ENCODE results near the gene PRKAG1. TPM values are rescaled to one million over a fixed set of nuclear protein-coding genes. Genes with fewer than 3 reads are reported as not detected.

The PRKAG1 gene
- total RNA-seq, 1 donor from 2014 or later = 48.2 TPM

- DNase-seq = no peak
Observed at GRCh38 chr12:48961331-48961730, 57.2 kb downstream of the PRKAG1 start.

GRCh38 chr12:48960834-48961233 lies 57.7 kb downstream of the PRKAG1 start:
- DNase-seq = no peak

GRCh38 chr12:48958049-48958388 lies 60.6 kb downstream of the PRKAG1 start:
- no peak for DNase-seq

- DNase-seq = peak; percentile 95
Observed at GRCh38 chr12:48957141-48958048, 61.2 kb downstream of the PRKAG1 start, which contains the start of gene ARF3. TSS of gene ARF3 (minus strand) at chr12:48957487. CDS start at chr12:48941095, 16,392 bp downstream.

- DNase-seq = peak; percentile 96
Observed at GRCh38 chr12:48956279-48957140, 62.1 kb downstream of the PRKAG1 start.

- no peak for DNase-seq
Observed at GRCh38 chr12:48954841-48955501, 63.6 kb downstream of the PRKAG1 start.

- DNase-seq = no peak
Observed at GRCh38 chr12:48954061-48954460, 64.5 kb downstream of the PRKAG1 start.

- DNase-seq = no peak
Observed at GRCh38 chr12:48952691-48953090, 65.9 kb downstream of the PRKAG1 start.

Other genes starting within 250 kb of the PRKAG1 start
- 39.0 and 43.3 TPM in 2 replicates for gene ADCY6, start 229.7 kb downstream of the PRKAG1 start, total RNA-seq
- 16.3 and 20.0 TPM in 2 replicates for gene CACNB3, start 200.3 kb downstream of the PRKAG1 start, total RNA-seq
- gene DDX23, start 166.6 kb downstream of the PRKAG1 start, total RNA-seq = 115 and 124 TPM in 2 replicates
- gene RND1, start 152.9 kb downstream of the PRKAG1 start, total RNA-seq = 3.4 and 10.9 TPM in 2 replicates
- 11.6 and 16.4 TPM in 2 replicates for gene FKBP11, start 93.3 kb downstream of the PRKAG1 start, total RNA-seq
- 46.1 and 61.5 TPM in 2 replicates for gene ARF3, start 61.3 kb downstream of the PRKAG1 start, total RNA-seq
- 0.05 TPM in 1 of 2 replicates, not detected in the other for gene WNT10B, start 47.0 kb downstream of the PRKAG1 start, total RNA-seq
- not detected in 2 replicates for gene WNT1, start 40.5 kb downstream of the PRKAG1 start, total RNA-seq
- gene DDN, start 19.4 kb downstream of the PRKAG1 start, total RNA-seq = under 0.01 and 0.19 TPM in 2 replicates
- gene KMT2D, start 42.0 kb upstream of the PRKAG1 start, total RNA-seq = 41.2 and 99.0 TPM in 2 replicates
- 1.2 and 2.0 TPM in 2 replicates for gene RHEBL1, start 51.2 kb upstream of the PRKAG1 start, total RNA-seq
- gene DHH, start 76.0 kb upstream of the PRKAG1 start, total RNA-seq = 1.2 and 3.7 TPM in 2 replicates
- gene LMBR1L, start 92.1 kb upstream of the PRKAG1 start, total RNA-seq = 101 and 122 TPM in 2 replicates
- gene TUBA1B, start 112.6 kb upstream of the PRKAG1 start, total RNA-seq = 1,075 and 1,939 TPM in 2 replicates
- 642 and 821 TPM in 2 replicates for gene TUBA1A, start 170.3 kb upstream of the PRKAG1 start, total RNA-seq
- 221 and 355 TPM in 2 replicates for gene TUBA1C, start 246.3 kb upstream of the PRKAG1 start, total RNA-seq

Data from dermis blood vessel endothelial cell (primary cell).